Tibial nerve (tissue), 4 donors: Measurements from ENCODE around the gene HDX. TPM values are rescaled to one million over a fixed set of nuclear protein-coding genes. Genes with fewer than 3 reads are reported as not detected.
A peak's percentile ranks its signal among the peaks of the same experiment; 100 is the strongest.

Source experiments
- DNase-seq, 2 donors: peaks; one replicate each; pipeline ENCODE4 v3.0.0-alpha.2; 2019; ENCODE audit warnings: low spot score in 2 of 2
- H3K27ac ChIP-seq, 4 donors: fragments of 200-600 bp; sonication (generic) in 3 of 4; one replicate each; pipeline ENCODE4 v1.5.1; 2017 to 2019; ENCODE audit warnings: mild to moderate bottlenecking in 1 of 4
- H3K27me3 ChIP-seq, 2 donors: fragments of 200-600 bp; sonication (generic) in 1 of 2; one replicate each; pipeline versions ENCODE4 v1.5.1 to v1.6.0; 2017 to 2019
- H3K36me3 ChIP-seq, 3 donors: fragments of 200-600 bp; sonication (generic); one replicate each; pipeline ENCODE4 v1.5.1; 2018 to 2019
- H3K4me1 ChIP-seq, 4 donors: fragments of 200-600 bp; sonication (generic) in 3 of 4; one replicate each; pipeline ENCODE4 v1.5.1; 2017 to 2019
- H3K4me3 ChIP-seq, 4 donors: fragments of 200-600 bp; sonication (generic) in 3 of 4; one replicate each; pipeline ENCODE4 v1.5.1; 2017 to 2019; ENCODE audit warnings: mild to moderate bottlenecking in 1 of 4, moderate library complexity in 1 of 4
- H3K9me3 ChIP-seq, 4 donors: fragments of 200-600 bp; sonication (generic) in 3 of 4; one replicate each; pipeline ENCODE4 v1.5.1; 2017 to 2019
- EP300 ChIP-seq, 2 donors: sonication (generic); formaldehyde crosslinking; IDR thresholded peaks; one replicate each; pipeline ENCODE4 v1.6.1; 2017; ENCODE audit warnings: antibody characterized with exemption in 2 of 2, mild to moderate bottlenecking in 1 of 2
- POLR2A ChIP-seq, 2 donors: fragments of 450-650 bp; IDR thresholded peaks; one replicate each; pipeline ENCODE4 v1.6.1; 2017; ENCODE audit warnings: antibody characterized with exemption in 2 of 2, mild to moderate bottlenecking in 2 of 2, moderate library complexity in 2 of 2
- WGBS, 2 donors: methylation state at CpG; one replicate each; pipeline ENCODE4 v1.1.5; 2018; 5-methylcytosine and 5-hydroxymethylcytosine counted together
- total RNA-seq, 4 donors: library from RNA; depleted of rRNA; stranded (reverse); fragments of >200 nt; gene quantifications; one replicate each; pipeline ENCODE4 v1.1.0, GENCODE V29; 2016
- TF ChIP-seq, protein P1 (sequence below), 5 experiments: fragments of 200-600 bp in 3 of 5; fragments of 450-650 bp in 2 of 5; sonication (generic) in 3 of 5; IDR thresholded peaks; one replicate each; pipeline ENCODE4 v1.5.1; 2016 to 2019; ENCODE audit warnings: antibody characterized with exemption in 5 of 5, mild to moderate bottlenecking in 3 of 5, moderate library complexity in 2 of 5

HDX gene
- total RNA-seq, 4 donors from 2014 or later, result 3.7 to 10.2 (median 8.1) TPM

DNA sequence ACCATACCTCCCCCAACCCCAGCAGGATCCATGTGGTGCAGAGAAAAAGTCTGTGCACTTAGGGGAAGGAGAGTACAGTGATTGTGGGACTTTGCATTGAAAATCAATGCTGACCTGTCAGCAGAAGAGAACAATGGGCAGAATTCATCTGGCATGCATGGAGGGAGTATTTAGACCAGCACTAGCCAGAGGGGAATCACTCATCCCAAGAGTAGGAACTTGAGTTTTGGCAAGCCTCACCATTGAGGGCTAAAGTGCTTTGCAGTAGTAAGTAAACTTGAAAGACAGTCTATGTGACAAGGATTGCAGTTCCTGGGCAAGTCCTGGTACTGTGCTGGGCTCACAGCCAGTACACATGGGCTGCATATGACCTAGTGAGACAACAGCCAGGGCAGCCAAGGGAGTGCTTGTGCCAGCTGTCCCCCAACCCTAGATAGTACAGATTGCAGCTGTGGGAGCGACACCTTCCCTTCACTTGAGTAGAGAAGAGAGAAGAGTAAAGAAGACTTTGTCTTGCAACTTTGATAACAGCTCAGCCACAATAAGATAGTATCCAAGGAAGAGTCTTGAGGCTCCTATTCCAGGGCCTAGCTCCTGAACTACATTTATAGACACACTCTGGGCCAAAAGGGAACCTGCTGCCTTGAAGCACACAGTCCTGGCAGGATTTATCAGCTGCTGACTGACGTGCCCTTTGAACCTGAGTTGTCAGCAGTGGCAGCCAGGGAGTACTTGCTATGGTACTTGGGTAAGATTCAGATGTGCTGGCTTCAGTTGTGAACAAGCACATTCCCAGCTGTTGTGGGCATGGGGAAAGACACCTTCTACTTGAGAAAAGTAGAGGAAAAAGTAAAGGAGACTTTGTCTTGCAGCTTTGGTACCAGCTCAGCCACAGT, 48.7 kb downstream of the HDX start:
- DNase-seq, result no peak
- Histone ChIP-seq H3K27me3 (no peaks in the 10 kb centered on the region), H3K27ac (no peak overlapping the region), H3K9me3 (peaks cover 0 to 10% (median 2%) of the 10 kb centered on the region in 4 donors), H3K4me1 (no peaks in the 10 kb centered on the region), H3K4me3 (no peak overlapping the region), H3K36me3 (no peaks in the 10 kb centered on the region)
- 83 to 100% methylated on average over 1 to 2 of the region's 2 CpGs for whole genome bisulfite sequencing, 2 donors
- TF ChIP-seq, protein P1, sequence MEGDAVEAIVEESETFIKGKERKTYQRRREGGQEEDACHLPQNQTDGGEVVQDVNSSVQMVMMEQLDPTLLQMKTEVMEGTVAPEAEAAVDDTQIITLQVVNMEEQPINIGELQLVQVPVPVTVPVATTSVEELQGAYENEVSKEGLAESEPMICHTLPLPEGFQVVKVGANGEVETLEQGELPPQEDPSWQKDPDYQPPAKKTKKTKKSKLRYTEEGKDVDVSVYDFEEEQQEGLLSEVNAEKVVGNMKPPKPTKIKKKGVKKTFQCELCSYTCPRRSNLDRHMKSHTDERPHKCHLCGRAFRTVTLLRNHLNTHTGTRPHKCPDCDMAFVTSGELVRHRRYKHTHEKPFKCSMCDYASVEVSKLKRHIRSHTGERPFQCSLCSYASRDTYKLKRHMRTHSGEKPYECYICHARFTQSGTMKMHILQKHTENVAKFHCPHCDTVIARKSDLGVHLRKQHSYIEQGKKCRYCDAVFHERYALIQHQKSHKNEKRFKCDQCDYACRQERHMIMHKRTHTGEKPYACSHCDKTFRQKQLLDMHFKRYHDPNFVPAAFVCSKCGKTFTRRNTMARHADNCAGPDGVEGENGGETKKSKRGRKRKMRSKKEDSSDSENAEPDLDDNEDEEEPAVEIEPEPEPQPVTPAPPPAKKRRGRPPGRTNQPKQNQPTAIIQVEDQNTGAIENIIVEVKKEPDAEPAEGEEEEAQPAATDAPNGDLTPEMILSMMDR (IDR thresholded peaks at IDR 0.05), result no peak
- TF ChIP-seq EP300 (IDR thresholded peaks at IDR 0.05), result no peak
- no peak for TF ChIP-seq POLR2A (IDR thresholded peaks at IDR 0.05)

DNA sequence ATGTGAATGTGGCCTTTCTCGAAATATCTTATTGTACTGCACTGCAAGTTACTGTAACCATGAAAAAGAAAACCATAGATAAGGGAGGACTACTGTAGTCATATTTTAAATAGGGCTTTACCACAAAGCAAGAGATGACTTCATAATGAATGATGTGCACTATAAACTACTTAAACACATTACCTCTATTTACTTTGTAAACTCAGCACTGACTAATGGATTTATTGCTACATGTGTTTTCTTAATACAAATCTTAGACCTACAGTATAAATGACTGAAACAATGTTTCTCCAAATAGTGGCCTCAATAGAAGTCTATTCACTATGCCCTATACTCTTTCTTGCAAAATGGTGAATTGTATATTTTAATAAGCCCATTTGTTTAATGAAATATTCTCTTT, 61.1 kb downstream of the HDX start:
- no peaks in the 10 kb centered on the region for H3K4me1 ChIP-seq
- TF ChIP-seq, protein P1 (IDR thresholded peaks at IDR 0.05), result no peak
- TF ChIP-seq POLR2A (IDR thresholded peaks at IDR 0.05) (no peak), EP300 (IDR thresholded peaks at IDR 0.05) (no peak)
- H3K36me3 ChIP-seq, result peaks cover 0 to 9% (median 0%) of the 10 kb centered on the region in 3 donors
- no peak for DNase-seq
- no peak overlapping the region for H3K4me3 ChIP-seq
- no peak overlapping the region for H3K27ac ChIP-seq
- H3K9me3 ChIP-seq, result peaks cover 0 to 11% (median 3%) of the 10 kb centered on the region in 4 donors
- H3K27me3 ChIP-seq, result no peaks in the 10 kb centered on the region
- WGBS, 2 donors, result 78 to 100% methylated on average over 1 of the region's 1 CpG

DNA sequence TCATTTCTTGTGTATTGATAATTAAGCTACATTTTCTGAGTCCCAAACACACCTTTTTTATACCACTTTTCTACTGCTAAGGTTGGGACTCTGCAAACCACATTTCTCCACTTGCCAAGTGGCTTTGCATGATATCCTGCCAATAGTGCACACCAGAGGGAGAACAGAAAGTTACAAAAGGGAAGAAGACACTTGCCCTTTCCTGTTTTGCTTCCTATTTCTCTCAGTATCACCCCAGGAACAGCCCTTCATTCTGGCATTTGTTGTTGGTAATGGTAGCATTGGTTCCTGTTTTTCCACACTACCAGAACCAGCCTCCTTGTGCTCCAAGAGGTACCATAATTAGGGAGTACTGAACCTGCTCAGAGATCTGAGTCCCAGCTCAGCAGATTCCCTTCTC, 87.1 kb downstream of the HDX start:
- H3K36me3 ChIP-seq, result peaks cover 0 to 5% (median 0%) of the 10 kb centered on the region in 3 donors
- DNase-seq, result peak in 1 of 2 donors; percentile 3
- no peak overlapping the region for H3K4me3 ChIP-seq
- H3K9me3 ChIP-seq, result no peaks in the 10 kb centered on the region
- TF ChIP-seq, protein P1 (IDR thresholded peaks at IDR 0.05), result no peak
- TF ChIP-seq EP300 (IDR thresholded peaks at IDR 0.05), result peak in 1 of 2 donors; percentile 19
- H3K27ac ChIP-seq, result no peak overlapping the region
- H3K4me1 ChIP-seq, result no peaks in the 10 kb centered on the region
- no peaks in the 10 kb centered on the region for H3K27me3 ChIP-seq

DNA sequence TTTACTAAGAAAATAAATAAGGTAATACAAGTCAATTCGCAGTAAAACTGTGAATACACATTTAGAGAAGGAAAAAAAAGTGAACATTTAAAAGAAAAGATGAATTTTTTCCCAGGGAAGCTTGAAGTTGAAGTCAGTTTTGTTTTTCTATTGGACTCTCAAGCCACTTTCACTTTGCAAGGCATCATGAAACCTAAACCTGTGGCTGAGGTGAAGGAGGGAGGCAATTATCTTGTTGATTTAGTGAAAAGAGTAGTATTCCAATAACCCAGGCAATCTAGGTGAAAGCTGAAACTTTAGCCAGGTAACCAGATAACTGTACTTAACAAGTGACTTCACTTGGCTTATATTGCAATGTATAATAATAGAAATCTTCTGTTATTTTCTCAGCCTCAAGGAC, 138.6 kb downstream of the HDX start:
- no peak for TF ChIP-seq EP300 (IDR thresholded peaks at IDR 0.05)
- no peak for TF ChIP-seq POLR2A (IDR thresholded peaks at IDR 0.05)
- TF ChIP-seq, protein P1 (IDR thresholded peaks at IDR 0.05), result no peak
- Histone ChIP-seq H3K9me3 (peaks cover 0 to 6% (median 0%) of the 10 kb centered on the region in 4 donors), H3K4me3 (no peak overlapping the region), H3K36me3 (no peaks in the 10 kb centered on the region), H3K27me3 (no peaks in the 10 kb centered on the region), H3K4me1 (peaks cover 0 to 6% (median 0%) of the 10 kb centered on the region in 4 donors), H3K27ac (no peak overlapping the region)
- no peak for DNase-seq
- WGBS, 2 donors, result 34 to 46% methylated on average over 1 of the region's 1 CpG

DNA sequence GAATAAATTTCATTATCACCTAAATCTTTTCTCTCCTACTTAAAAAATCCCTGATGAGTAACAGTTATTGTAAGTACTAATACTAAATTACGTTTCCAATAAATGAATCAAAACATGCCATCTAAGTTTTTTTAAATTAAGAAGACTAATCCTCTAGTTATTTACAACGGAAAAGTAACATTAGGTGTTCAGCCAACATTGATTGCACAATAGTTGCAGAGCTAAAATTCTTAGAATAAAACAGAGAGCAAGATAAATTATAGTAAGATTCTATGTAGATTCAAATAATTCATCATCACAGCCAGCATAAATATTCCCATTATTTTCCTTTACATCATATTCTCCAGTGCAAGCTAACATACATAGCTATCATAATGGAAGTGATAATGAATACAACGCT, 139.2 kb downstream of the HDX start:
- Histone ChIP-seq H3K36me3 (no peaks in the 10 kb centered on the region), H3K27me3 (no peaks in the 10 kb centered on the region), H3K4me3 (no peak overlapping the region), H3K4me1 (peaks cover 0 to 6% (median 0%) of the 10 kb centered on the region in 4 donors), H3K27ac (no peak overlapping the region), H3K9me3 (peaks cover 0 to 6% (median 0%) of the 10 kb centered on the region in 4 donors)
- WGBS, 2 donors, result 57 to 72% methylated on average over 3 of the region's 3 CpGs
- TF ChIP-seq POLR2A (IDR thresholded peaks at IDR 0.05) (no peak), EP300 (IDR thresholded peaks at IDR 0.05) (no peak)
- TF ChIP-seq, protein P1 (IDR thresholded peaks at IDR 0.05), result no peak
- no peak for DNase-seq
